HEK293 (cell line): ENCODE measurements around the gene HHLA2.

Source experiments
- TF ChIP-seq, protein P1 (sequence below): fragments of 450-650 bp; formaldehyde crosslinking; IDR thresholded peaks from 2 replicates; pipeline ENCODE4 v1.5.1; 2016; ENCODE audit warnings: missing biosample characterization, missing genetic modification characterization
- TF ChIP-seq, protein P2 (sequence below): fragments of 450-650 bp; formaldehyde crosslinking; IDR thresholded peaks from 2 replicates; pipeline ENCODE4 v1.5.1; 2016; ENCODE audit warnings: missing biosample characterization, missing genetic modification characterization

DNA sequence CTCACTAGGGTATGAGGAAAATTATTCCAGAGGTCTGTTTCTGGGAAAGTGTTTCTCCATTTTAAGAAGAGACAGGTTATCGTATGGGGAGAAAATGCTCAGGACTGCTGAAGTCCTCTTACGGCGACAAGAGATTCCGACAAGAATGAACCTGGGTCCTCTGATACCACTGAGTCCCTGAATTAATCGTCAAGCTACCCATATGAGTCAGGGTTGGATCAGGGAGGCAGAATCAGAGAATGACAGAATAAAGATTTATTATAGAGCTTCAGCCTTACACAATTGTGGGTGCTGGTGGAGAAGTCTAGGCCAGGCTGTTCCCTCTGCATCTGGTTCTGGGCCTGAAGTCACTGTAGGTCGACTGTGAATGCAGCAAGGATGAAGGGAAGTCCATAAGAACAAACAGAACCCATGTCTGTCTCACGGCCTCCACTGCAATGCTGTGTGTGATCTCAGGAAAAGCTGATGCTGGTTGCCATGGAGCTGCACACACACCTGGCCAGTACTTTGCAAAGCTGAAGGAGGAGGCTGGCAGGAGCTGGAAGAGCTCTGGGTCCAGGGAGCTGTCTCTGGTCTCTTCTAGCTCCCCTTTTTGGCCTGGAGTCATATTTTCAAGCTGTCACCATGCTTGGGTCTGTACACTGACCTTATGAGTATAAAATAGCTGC is 83.9 kb downstream of the HHLA2 start:
- TF ChIP-seq, protein P1, sequence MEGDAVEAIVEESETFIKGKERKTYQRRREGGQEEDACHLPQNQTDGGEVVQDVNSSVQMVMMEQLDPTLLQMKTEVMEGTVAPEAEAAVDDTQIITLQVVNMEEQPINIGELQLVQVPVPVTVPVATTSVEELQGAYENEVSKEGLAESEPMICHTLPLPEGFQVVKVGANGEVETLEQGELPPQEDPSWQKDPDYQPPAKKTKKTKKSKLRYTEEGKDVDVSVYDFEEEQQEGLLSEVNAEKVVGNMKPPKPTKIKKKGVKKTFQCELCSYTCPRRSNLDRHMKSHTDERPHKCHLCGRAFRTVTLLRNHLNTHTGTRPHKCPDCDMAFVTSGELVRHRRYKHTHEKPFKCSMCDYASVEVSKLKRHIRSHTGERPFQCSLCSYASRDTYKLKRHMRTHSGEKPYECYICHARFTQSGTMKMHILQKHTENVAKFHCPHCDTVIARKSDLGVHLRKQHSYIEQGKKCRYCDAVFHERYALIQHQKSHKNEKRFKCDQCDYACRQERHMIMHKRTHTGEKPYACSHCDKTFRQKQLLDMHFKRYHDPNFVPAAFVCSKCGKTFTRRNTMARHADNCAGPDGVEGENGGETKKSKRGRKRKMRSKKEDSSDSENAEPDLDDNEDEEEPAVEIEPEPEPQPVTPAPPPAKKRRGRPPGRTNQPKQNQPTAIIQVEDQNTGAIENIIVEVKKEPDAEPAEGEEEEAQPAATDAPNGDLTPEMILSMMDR (tag by site-specific recombination), result no peak
- TF ChIP-seq, protein P2, sequence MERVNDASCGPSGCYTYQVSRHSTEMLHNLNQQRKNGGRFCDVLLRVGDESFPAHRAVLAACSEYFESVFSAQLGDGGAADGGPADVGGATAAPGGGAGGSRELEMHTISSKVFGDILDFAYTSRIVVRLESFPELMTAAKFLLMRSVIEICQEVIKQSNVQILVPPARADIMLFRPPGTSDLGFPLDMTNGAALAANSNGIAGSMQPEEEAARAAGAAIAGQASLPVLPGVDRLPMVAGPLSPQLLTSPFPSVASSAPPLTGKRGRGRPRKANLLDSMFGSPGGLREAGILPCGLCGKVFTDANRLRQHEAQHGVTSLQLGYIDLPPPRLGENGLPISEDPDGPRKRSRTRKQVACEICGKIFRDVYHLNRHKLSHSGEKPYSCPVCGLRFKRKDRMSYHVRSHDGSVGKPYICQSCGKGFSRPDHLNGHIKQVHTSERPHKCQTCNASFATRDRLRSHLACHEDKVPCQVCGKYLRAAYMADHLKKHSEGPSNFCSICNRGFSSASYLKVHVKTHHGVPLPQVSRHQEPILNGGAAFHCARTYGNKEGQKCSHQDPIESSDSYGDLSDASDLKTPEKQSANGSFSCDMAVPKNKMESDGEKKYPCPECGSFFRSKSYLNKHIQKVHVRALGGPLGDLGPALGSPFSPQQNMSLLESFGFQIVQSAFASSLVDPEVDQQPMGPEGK (tag by site-specific recombination), result no peak
